Tongue (tissue), 2 donors: ENCODE measurements around the gene MALAT1. TPM values are rescaled to one million over a fixed set of nuclear protein-coding genes. Genes with fewer than 3 reads are reported as not detected.
A peak's percentile ranks its signal among the peaks of the same experiment; 100 is the strongest.
"Not testable (repeated sequence)": the region's sequence is repeated elsewhere in the genome, so short reads cannot be mapped to it uniquely, and the experiment has no call there.

Source experiments
- DNase-seq: peaks from one replicate; pipeline ENCODE4 v3.0.0-alpha.2; 2015
- total RNA-seq: library from RNA; depleted of rRNA; stranded (reverse); fragments of >200 nt; gene quantifications from one replicate; pipeline ENCODE4 v1.2.3, GENCODE V29; 2014

MALAT1 gene
- total RNA-seq, 1 donor from 2014 or later, result 27,133 TPM

DNA sequence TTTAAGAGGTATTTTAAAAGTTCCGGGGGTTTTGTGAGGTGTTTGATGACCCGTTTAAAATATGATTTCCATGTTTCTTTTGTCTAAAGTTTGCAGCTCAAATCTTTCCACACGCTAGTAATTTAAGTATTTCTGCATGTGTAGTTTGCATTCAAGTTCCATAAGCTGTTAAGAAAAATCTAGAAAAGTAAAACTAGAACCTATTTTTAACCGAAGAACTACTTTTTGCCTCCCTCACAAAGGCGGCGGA, 193 bp upstream of the MALAT1 start:
- no peak for DNase-seq

GRCh38 chr11:65499713-65500386, 1.0 kb downstream of the MALAT1 start:
- no peak for DNase-seq

GRCh38 chr11:65500387-65501185, 1.7 kb downstream of the MALAT1 start:
- peak; percentile 82 for DNase-seq

GRCh38 chr11:65501186-65501471, 2.3 kb downstream of the MALAT1 start:
- no peak for DNase-seq

- peak; percentile 70 for DNase-seq
These were observed 2.8 kb downstream of the MALAT1 start for GRCh38 chr11:65501472-65502273.

- no peak for DNase-seq
These were observed 3.4 kb downstream of the MALAT1 start for GRCh38 chr11:65502274-65502554.

- peak; percentile 69 for DNase-seq
These were observed 3.9 kb downstream of the MALAT1 start for GRCh38 chr11:65502555-65503367.

DNA sequence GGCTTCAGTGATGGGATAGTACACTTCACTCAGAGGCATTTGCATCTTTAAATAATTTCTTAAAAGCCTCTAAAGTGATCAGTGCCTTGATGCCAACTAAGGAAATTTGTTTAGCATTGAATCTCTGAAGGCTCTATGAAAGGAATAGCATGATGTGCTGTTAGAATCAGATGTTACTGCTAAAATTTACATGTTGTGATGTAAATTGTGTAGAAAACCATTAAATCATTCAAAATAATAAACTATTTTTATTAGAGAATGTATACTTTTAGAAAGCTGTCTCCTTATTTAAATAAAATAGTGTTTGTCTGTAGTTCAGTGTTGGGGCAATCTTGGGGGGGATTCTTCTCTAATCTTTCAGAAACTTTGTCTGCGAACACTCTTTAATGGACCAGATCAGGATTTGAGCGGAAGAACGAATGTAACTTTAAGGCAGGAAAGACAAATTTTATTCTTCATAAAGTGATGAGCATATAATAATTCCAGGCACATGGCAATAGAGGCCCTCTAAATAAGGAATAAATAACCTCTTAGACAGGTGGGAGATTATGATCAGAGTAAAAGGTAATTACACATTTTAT, 4.6 kb downstream of the MALAT1 start:
- DNase-seq, result peak; percentile 52

DNA sequence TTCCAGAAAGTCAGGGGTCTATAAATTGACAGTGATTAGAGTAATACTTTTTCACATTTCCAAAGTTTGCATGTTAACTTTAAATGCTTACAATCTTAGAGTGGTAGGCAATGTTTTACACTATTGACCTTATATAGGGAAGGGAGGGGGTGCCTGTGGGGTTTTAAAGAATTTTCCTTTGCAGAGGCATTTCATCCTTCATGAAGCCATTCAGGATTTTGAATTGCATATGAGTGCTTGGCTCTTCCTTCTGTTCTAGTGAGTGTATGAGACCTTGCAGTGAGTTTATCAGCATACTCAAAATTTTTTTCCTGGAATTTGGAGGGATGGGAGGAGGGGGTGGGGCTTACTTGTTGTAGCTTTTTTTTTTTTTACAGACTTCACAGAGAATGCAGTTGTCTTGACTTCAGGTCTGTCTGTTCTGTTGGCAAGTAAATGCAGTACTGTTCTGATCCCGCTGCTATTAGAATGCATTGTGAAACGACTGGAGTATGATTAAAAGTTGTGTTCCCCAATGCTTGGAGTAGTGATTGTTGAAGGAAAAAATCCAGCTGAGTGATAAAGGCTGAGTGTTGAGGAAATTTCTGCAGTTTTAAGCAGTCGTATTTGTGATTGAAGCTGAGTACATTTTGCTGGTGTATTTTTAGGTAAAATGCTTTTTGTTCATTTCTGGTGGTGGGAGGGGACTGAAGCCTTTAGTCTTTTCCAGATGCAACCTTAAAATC, 5.3 kb downstream of the MALAT1 start:
- peak; percentile 74 for DNase-seq

DNA sequence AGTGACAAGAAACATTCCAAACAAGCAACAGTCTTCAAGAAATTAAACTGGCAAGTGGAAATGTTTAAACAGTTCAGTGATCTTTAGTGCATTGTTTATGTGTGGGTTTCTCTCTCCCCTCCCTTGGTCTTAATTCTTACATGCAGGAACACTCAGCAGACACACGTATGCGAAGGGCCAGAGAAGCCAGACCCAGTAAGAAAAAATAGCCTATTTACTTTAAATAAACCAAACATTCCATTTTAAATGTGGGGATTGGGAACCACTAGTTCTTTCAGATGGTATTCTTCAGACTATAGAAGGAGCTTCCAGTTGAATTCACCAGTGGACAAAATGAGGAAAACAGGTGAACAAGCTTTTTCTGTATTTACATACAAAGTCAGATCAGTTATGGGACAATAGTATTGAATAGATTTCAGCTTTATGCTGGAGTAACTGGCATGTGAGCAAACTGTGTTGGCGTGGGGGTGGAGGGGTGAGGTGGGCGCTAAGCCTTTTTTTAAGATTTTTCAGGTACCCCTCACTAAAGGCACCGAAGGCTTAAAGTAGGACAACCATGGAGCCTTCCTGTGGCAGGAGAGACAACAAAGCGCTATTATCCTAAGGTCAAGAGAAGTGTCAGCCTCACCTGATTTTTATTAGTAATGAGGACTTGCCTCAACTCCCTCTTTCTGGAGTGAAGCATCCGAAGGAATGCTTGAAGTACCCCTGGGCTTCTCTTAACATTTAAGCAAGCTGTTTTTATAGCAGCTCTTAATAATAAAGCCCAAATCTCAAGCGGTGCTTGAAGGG, 6.0 kb downstream of the MALAT1 start:
- peak; percentile 54 for DNase-seq

DNA sequence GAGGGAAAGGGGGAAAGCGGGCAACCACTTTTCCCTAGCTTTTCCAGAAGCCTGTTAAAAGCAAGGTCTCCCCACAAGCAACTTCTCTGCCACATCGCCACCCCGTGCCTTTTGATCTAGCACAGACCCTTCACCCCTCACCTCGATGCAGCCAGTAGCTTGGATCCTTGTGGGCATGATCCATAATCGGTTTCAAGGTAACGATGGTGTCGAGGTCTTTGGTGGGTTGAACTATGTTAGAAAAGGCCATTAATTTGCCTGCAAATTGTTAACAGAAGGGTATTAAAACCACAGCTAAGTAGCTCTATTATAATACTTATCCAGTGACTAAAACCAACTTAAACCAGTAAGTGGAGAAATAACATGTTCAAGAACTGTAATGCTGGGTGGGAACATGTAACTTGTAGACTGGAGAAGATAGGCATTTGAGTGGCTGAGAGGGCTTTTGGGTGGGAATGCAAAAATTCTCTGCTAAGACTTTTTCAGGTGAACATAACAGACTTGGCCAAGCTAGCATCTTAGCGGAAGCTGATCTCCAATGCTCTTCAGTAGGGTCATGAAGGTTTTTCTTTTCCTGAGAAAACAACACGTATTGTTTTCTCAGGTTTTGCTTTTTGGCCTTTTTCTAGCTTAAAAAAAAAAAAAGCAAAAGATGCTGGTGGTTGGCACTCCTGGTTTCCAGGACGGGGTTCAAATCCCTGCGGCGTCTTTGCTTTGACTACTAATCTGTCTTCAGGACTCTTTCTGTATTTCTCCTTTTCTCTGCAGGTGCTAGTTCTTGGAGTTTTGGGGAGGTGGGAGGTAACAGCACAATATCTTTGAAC, 6.8 kb downstream of the MALAT1 start:
- DNase-seq, result peak; percentile 35

GRCh38 chr11:65506290-65506771, 7.5 kb downstream of the MALAT1 start:
- DNase-seq, result peak; percentile 60

DNA sequence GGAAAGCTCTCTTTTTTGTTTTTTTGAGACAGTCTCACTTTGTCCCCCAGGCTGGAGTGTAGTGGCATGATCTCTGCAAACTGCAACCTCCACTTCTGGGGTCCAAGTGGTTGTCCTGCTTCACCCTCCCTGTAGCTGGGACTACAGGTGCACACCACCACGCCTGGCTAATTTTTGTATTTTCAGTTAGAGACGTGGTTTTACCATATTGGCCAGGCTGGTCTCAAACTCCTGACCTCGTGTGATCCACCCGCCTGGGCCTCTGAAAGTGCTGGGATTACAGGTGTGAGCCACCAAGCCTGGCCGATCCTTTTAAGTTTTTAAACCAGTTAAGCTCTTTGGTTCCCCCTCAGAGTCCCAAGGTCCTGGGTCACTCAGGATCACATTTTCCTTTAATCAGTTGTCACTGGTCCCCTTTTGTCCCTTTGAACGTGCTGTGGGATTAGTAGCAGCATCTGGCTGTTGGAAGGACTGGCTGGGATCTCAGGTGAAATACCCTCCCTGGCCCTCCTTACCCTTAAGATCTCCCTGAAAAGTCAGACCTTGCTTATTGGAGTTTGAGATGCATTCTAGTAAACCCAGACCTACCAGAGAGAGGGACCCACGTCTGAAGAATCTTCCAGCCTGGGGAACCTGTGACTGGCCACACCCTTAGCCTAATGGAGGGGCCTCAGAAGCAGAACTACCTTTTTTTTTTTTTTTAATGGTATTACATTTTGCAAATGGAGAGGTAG, 8.1 kb downstream of the MALAT1 start:
- DNase-seq, result peak; percentile 80

GRCh38 chr11:65512311-65512710, 13.5 kb downstream of the MALAT1 start:
- DNase-seq, result not testable (repeated sequence)

GRCh38 chr11:65516135-65516968, 17.5 kb downstream of the MALAT1 start:
- no peak for DNase-seq

GRCh38 chr11:65518941-65519549, 20.2 kb downstream of the MALAT1 start:
- not testable (repeated sequence) for DNase-seq

DNA sequence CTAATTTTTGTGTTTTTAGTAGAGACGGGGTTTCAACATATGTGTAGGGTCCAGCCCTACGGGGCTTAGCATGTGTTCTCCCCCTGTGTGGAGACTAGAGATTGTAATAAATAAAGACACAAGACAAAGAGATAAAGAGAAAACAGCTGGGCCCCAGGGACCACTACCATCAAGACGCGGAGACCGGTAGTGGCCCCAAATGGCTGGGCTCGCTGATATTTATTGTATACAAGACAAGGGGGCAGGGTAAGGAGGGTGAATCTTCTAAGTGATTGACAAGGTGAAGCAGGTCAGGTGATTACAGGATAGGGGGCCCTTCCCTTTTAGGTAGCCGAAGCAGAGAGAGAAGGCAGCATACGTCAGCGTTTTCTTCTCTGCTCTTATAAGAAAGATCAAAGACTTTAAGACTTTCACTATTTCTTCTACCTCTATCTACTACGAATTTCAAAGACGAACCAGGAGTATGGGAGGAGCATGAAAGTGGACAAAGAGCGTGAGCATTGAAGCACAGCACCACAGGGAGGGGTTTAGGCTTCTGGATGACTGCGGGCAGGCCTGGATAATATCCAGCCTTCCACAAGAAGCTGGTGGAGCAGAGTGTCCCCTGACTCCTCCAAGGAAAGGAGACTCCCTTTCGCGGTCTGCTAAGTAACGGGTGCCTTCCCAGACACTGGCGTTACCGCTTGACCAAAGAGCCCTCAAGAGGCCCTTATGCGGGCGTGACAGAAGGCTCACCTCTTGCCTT, 23.1 kb downstream of the MALAT1 start:
- DNase-seq, result not testable (repeated sequence)
